CD4-positive, alpha-beta T cell treated with Interleukin-4 for 1 hour (primary cell): ENCODE measurements around the gene FIBCD1.
A peak's percentile ranks its signal among the peaks of the same experiment; 100 is the strongest.

Source experiments
- DNase-seq, 2 donors: peaks; one replicate each; pipeline ENCODE4 v3.0.0-alpha.2; 2020 to 2022

The FIBCD1 gene

DNA sequence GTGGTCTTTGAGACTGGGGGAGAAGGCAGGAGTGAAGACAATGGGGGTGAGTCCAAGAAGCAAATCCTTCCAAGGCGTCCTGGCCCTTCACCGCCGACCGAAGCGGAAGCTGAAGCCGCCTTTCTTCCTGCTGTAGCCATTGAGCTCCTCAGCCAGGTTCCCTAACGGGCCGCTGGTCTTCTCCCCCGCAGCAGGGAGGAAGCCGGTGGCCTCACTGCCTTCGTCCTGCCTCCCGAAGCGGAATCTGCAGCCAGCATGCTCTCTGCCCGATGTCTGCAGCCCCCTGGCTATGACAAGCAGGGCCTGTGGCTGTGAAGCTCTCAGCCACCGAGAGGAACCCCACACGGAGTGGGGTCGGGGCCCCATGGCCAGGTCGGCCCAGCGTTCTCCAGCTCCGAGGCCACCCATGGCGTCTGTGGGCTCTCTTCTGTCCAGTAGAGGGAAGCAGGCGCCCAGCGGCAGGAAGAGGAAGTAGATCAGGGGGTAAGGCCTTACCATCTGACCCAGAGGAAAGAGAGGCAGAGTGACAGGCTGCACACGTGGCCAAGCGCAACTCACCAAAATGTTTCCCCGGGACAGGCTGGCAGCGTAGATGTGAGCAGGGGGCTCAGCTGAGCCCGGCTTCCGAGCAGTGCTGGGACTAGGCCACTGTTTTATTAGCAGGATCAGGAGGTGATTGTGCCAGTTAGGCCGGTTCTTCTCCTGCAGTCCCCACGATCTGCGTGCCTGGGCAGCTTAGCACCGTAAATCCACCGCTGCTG is 45.5 kb downstream of the FIBCD1 start:
- peak; percentile 2 to 60 for DNase-seq

DNA sequence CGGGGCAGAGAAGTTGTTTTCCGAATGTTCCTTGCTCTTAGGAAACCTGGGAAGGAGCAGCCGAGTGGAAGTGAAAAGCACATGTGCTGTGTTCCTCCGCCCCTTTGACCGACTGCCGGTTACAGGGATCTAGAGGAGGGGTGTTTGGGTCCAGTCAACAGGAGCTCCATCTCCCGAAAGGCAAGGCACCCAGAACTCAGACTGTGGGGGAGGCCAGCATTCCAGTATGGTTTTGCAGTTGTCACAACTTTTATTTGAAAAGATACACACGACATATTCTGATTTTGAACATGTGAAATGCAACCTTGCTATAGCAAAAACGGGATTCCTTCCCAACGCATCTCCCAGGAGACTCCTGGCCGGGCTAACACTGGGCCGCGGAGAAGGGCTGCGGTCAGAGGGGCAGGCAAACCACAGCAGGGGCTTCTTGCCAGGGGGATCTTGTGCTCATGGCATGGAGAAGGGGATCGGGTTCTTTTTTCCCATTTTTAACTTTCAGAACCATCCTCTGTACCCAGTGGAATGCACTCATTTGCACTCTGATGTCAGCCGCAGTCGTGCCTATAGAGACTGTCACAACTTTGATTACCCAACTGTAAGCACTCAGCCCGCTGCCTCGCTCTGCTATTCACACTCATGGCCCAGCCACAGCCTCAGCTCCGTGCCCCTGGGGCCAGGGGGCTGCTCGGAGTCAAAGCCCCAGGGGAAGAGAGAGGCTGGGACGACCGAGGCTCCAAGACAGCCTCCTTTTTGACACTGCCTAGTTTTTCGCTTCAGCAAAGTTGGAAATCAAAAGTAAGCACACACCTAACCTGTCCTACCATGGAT is 46.4 kb downstream of the FIBCD1 start:
- no peak for DNase-seq

DNA sequence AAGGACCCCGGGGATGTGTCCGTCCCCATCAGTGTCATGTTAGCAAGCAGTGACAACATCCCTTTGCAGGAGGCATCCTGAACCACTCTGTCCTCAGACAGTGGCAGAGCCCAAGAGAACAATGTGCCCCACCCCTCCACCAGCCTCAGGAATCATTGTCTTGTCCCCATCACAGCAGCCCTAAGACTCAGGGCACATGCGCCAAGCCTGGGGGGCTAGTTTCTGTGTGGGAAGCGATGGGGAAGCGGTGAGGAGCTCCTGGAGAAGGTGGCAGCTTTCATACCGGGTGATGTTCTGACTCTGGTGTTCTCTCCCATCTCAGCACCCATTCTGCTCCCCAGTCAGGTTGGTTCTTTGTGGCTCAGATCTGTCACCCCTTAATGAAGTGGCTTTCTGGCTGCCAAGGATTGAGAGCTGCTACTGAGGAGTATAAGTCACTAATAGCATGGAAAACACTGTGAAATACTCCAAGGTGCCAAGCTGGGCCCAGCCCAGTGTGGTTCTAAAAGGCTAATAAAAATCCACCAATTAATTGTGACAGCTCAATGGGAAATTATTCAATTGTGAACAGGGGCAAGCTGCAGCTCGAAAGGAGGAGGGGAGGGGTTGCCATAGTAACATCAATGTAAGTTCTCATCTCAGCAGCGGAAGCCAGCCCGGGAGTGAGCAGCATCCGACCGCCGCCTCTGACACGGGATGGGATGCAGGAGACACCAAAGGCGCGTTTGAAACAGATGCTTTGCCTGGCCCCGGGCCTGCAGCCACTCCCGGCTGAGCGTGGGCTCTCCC is 47.2 kb downstream of the FIBCD1 start:
- no peak for DNase-seq

DNA sequence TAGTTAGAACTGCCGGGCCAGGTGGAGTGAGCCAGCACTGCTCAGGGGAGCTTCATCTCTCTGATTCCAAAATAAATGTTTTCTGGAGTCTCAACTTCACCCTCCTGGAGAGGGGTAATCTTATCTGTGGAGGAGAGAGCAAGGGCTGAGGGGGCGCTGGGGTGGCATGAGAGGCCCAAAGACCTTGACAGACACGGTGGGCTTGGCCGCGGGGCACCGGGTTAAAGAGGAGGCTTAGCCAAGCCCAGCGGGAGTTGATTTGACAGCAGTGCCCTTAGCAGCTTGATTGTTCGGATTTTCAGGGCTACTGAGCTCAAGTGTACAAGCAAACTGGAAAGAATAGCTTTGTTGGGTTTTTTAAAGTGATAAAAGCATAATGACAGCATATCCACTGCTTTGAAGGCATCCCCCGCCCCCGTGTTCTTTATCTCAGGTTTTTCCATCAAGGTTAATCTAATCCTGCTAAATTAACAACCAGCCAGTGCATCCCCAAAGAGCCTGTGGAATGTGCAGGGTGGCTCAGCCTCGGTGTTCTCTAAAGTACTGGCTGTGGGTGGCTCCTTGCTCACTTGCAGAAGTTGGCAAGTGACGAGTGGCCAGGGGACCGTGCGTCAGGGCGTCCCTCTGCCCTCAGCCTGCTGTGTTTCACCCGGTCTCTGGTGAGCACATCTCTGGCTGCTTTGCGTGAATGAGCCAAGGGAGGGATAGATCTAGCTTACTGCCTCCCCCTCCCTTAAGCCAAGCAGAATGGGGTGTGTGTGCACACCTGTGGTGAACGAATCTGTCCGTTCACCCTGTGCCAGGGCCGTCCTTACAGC is 48.0 kb downstream of the FIBCD1 start:
- DNase-seq = no peak

DNA sequence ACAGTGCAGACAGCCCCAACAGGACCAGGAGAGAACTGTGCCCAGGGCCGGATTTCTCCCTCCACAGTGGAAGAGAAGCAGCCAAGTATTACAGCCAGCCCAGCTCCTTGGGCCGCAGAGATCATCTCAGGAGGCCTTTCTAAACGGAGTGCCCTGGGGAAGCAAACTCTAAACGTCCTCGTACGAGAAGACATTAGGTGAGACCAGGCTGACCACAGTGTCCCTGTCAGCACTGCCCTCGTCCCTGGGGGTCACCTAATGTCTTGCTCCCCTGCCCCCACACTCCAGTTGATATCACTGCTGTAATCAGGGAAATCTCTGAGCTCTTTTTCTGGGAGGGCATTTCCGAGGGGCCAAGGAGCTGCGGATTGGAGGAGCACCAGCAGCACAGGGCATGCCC is 48.9 kb downstream of the FIBCD1 start:
- no peak for DNase-seq

DNA sequence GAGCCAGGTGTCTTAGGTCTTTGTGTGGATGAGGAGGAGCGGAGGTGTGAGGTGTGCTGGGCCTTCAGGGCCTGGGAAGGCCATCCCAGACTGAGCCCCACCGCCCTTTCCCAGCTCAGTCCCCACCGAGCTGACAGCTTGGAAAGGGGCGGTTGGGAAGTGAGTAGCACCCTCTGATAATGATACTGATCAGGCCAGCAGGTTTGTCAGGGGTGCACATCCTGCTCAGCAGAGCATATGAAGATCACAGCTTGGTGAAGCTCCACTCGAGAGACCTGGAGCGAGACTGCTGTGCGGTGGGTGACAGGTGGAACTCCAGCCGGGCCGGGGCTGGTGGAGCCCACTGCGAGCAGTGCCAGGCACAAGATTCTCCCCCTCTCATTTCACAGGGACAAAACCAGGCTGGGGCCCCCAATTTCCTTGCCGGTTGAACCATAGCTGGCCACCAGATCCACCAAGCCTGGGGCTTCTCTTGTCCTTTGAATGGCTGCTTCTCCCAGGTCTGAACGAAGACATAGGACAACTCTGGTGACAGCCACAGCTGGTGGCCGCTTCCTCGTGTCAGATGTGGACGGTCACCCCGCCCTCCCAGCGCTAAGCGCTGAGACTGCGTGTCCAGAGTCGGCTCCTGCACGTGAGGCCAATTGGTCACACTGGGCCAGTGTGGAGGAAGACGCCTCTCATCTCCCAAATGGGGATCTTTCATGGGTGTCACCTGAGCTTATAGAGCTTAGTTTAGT is 50.7 kb downstream of the FIBCD1 start:
- DNase-seq = no peak

DNA sequence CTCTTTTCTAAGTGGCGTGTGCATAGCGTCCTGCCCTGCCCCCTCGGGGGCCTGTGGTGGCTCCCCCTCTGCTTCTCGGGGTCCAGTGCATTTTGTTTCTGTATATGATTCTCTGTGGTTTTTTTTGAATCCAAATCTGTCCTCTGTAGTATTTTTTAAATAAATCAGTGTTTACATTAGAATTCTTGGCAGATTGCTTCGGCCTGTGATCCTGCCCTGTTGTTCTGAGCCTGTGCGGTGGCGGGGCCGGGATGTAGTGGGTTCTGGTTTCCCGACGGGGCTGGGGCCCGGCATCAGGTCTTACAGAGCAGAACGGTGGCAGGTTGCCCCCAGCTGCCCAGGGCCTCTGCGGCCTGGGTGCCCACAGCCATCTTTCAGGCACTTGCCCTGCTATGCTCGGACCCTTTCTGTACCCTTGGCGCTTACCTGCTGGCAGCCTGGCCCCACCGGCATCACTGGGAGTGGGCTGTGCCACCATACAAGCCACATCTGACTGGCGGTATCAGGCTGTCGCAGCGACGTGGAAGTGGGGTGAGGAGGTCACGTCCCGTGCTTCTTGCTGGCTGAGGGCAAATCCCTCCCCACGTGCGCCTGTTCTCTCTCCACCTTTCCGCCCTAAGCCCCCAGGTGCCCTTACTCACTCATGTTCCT is 51.4 kb downstream of the FIBCD1 start:
- no peak for DNase-seq

DNA sequence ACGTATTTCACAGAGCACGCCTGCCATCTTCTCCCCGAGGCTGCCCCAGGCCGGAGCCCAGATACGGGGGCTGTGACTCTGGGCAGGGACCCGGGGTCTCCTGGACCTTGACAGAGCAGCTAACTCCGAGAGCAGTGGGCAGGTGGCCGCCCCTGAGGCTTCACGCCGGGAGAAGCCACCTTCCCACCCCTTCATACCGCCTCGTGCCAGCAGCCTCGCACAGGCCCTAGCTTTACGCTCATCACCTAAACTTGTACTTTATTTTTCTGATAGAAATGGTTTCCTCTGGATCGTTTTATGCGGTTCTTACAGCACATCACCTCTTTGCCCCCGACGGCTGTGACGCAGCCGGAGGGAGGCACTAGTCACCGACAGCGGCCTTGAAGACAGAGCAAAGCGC is 52.1 kb downstream of the FIBCD1 start:
- DNase-seq = no peak

DNA sequence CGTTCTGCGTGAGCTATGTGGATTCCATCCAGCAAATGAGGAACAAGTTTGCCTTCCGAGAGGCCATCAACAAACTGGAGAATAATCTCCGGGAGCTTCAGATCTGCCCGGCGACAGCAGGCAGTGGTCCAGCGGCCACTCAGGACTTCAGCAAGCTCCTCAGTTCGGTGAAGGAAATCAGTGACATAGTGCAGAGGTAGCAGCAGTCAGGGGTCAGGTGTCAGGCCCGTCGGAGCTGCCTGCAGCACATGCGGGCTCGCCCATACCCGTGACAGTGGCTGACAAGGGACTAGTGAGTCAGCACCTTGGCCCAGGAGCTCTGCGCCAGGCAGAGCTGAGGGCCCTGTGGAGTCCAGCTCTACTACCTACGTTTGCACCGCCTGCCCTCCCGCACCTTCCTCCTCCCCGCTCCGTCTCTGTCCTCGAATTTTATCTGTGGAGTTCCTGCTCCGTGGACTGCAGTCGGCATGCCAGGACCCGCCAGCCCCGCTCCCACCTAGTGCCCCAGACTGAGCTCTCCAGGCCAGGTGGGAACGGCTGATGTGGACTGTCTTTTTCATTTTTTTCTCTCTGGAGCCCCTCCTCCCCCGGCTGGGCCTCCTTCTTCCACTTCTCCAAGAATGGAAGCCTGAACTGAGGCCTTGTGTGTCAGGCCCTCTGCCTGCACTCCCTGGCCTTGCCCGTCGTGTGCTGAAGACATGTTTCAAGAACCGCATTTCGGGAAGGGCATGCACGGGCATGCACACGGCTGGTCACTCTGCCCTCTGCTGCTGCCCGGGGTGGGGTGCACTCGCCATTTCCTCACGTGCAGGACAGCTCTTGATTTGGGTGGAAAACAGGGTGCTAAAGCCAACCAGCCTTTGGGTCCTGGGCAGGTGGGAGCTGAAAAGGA is 53.3 kb downstream of the FIBCD1 start:
- no peak for DNase-seq

DNA sequence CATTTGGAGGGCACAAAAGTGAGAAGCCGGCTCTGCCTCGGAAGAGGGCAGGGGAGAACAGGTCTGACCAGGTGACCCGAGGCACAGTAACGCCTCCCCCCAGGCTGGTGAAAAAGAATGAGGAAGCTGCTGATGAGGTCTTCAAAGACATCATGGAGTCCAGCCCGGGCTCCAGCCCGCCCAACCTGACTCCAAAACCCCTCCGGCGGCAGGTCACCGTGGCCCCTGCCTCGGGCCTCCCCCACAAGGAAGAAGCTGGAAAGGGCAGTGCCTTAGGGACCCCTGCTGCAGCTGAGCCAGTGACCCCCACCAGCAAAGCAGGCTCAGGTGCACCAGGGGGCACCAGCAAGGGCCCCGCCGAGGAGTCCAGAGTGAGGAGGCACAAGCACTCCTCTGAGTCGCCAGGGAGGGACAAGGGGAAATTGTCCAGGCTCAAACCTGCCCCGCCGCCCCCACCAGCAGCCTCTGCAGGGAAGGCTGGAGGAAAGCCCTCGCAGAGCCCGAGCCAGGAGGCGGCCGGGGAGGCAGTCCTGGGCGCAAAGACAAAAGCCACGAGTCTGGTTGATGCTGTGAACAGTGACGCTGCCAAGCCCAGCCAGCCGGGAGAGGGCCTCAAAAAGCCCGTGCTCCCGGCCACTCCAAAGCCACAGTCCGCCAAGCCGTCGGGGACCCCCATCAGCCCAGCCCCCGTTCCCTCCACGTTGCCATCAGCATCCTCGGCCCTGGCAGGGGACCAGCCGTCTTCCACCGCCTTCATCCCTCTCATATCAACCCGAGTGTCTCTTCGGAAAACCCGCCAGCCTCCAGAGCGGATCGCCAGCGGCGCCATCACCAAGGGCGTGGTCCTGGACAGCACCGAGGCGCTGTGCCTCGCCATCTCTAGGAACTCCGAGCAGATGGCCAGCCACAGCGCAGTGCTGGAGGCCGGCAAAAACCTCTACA is 54.2 kb downstream of the FIBCD1 start:
- DNase-seq = no peak

DNA sequence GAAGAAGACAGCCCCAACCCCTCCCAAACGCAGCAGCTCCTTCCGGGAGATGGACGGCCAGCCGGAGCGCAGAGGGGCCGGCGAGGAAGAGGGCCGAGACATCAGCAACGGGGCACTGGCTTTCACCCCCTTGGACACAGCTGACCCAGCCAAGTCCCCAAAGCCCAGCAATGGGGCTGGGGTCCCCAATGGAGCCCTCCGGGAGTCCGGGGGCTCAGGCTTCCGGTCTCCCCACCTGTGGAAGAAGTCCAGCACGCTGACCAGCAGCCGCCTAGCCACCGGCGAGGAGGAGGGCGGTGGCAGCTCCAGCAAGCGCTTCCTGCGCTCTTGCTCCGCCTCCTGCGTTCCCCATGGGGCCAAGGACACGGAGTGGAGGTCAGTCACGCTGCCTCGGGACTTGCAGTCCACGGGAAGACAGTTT is 54.9 kb downstream of the FIBCD1 start:
- DNase-seq = no peak

DNA sequence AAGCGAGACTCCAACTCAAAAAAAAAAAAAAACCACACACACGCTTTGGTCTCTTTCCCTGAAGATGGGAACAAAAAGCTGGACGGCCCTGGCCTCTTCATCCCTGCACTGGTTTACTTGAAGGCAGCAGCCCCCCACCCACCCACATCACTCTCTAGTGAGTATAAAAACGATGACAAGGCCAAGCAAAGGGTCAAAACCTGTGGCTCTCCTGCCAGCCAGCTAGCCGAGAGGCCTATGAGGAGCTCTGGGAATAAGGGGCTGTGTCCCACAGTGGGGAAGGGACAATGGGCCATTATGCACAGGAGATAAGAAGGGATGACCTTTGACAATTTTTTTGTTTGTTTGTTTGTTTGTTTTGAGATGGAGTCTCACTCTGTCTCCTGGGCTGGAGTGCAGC is 55.6 kb downstream of the FIBCD1 start:
- DNase-seq = no peak

DNA sequence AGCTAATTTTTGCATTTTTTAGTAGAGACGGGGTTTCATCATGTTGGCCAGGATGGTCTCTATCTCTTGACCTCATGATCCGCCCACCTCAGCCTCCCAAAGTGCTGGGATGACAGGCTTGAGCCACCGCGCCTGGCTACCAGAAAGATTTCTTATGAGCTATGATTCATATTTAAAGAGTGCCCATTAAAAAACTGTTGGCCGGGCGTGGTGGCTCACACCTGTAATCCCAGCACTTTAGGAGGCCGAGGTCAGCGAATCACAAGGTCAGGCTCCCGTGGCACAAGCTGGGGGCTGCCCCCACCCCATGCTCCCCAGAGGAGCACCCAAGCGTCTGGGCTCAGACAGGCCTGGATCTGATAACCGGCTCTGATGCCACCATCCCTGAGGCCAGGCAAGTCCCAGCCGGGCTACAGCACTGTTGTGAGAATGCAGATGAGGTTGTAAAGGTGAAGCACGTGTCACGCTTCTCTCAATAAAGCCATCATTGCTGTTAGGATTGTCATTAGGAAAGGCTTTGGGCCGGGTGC is 56.3 kb downstream of the FIBCD1 start:
- DNase-seq = no peak

DNA sequence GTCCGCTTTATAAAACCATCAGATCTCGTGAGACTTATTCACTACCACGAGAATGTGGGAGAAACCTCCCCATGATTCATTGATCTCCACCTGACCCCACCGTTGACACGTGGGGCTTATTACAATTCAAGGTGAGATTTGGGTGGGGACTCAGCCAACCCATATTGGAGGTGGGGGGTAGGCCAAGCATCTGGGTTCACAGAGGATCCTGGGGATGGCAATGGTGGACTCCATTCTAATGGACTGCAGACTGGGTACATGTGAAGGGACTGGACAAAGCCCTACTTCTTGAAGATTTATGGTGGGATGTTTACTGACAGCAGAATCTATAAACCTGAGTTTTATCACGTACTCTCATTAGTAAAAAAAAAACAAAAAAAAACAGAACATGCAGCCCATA is 57.5 kb downstream of the FIBCD1 start:
- no peak for DNase-seq

DNA sequence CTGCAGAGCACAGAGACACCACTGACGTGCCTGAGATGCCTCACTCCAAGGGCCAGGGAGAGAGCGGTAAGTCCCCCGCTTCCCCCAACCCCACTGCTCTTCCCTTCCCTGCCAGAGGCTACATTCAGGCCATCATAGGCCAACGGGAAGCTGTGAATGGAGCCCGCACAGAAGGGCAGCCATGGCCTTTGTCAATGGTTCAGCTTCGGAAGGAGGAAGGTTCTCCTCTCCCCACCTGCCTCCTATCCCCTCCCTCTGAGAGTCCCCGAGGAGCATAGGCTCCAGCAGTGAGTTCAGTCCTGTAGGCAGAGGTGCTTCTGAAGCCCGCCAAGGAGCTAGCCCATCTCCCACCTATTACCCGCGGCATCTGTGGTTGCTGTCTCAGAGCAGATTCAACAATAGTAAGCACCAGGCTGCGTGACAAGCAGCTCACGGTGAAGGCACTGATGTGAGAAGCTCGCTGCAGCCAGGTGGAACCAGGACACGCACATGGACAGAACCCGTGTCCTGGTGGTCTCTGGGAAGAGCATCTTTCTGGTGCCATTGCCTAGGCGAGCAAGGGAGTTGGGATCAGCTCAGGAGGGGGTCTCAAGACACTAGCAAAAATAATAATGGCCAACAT is 58.3 kb downstream of the FIBCD1 start:
- DNase-seq = no peak

DNA sequence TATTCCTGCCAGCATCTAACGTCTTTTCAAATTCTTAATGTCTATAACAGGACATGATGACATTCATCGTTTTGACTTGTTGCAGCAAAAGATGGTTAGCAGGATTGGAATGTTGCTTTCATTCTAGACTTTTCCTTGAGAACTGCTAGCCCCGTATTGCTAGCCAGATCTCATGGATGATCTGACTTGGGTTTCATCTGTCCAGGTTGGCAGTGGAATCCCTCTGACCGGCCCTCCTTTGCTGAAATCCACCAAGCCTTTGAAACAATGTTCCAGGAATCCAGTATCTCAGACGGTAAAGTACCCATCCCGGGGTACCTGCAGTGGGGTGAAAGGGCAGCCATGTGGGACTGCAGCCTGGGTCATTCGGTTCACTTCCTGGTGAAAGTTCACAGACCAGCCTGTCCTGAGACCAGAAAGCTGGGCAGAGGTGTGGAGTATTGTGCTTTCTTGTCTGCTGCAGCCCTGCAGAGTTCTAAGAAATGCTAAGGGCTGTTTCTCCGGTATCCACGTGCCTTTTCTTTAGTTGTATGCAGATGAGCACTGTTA is 59.1 kb downstream of the FIBCD1 start:
- no peak for DNase-seq

DNA sequence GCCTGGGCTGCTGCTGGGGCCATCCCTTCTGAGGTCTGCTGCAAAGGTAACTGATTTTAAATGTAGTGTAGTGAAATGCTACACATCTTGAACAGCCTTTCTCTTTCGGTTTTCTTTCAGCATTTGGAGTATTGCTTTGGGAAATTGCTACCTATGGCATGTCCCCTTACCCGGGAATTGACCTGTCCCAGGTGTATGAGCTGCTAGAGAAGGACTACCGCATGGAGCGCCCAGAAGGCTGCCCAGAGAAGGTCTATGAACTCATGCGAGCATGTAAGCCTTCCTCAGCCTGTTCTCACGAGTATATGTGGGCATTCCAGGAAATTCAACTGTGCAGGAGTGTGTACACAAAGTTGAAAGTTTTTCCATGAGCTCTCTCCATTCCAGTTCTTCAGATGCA is 60.8 kb downstream of the FIBCD1 start:
- DNase-seq = no peak

DNA sequence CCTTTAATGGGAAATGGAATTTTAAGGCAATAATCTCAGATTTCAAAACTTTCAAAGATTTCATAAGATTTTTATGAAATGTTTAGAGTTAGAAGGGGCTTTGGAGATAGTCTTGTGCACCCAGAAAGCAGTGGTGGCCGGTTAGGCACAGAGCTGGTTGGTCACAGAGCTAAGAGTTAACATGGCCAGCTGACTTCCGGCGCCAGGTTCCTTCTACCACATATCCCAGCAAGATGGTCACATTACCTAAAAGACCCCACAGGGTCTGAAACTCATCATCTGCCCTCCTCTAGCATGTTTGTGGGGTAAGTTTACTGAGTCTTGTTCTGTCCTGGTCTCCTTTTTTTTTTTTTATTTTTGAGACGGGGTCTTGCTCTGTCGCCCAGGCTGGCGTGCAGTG is 61.7 kb downstream of the FIBCD1 start:
- no peak for DNase-seq
